Measurements from ENCODE around the gene SKAP2.

GRCh38 chr7:26627221-26627620 is 237.2 kb downstream of the SKAP2 start:
- no peak for TF ChIP-seq POLR2A (IDR thresholded peaks at IDR 0.05)
- TF ChIP-seq CTCF (IDR thresholded peaks at IDR 0.05) = no peak
